ENCODE measurements around the gene VAV1.

DNA sequence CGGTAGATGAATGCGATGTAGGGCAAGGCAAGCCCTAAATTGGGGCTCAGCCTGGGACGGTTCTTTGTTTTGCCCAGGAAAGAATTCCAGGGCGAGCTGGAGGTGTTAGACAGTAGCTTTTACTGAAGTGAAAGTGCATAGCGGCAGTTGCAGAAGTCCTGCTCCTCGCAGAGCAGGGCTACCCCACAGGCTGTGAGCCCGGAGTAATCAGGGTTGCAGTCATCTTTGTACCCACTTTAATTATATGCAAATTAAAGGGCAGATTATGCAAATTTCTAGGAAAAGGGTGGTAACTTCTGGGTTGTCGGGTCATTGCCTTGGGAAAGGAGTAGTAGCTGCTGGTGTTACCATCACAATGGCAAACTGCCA, 30.5 kb downstream of the VAV1 start:
- TF ChIP-seq SIN3A (IDR thresholded peaks at IDR 0.05; ENCODE audit: borderline replicate concordance, insufficient read depth, low read length) = no peak
- TF ChIP-seq, protein P1, sequence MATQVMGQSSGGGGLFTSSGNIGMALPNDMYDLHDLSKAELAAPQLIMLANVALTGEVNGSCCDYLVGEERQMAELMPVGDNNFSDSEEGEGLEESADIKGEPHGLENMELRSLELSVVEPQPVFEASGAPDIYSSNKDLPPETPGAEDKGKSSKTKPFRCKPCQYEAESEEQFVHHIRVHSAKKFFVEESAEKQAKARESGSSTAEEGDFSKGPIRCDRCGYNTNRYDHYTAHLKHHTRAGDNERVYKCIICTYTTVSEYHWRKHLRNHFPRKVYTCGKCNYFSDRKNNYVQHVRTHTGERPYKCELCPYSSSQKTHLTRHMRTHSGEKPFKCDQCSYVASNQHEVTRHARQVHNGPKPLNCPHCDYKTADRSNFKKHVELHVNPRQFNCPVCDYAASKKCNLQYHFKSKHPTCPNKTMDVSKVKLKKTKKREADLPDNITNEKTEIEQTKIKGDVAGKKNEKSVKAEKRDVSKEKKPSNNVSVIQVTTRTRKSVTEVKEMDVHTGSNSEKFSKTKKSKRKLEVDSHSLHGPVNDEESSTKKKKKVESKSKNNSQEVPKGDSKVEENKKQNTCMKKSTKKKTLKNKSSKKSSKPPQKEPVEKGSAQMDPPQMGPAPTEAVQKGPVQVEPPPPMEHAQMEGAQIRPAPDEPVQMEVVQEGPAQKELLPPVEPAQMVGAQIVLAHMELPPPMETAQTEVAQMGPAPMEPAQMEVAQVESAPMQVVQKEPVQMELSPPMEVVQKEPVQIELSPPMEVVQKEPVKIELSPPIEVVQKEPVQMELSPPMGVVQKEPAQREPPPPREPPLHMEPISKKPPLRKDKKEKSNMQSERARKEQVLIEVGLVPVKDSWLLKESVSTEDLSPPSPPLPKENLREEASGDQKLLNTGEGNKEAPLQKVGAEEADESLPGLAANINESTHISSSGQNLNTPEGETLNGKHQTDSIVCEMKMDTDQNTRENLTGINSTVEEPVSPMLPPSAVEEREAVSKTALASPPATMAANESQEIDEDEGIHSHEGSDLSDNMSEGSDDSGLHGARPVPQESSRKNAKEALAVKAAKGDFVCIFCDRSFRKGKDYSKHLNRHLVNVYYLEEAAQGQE (IDR thresholded peaks at IDR 0.05; ENCODE audit: insufficient read depth in 1 of 2, low read depth in 2 of 2, low read length in 2 of 2) = no peak
